OCI-LY3 (cell line): ENCODE data around the gene CAMK2G.

Experiments
- CTCF ChIP-seq: fragments of 200-600, 300-600 bp; sonication (generic); IDR thresholded peaks from 2 replicates; pipeline ENCODE4 v1.5.1; 2014; ENCODE audit warnings: antibody characterized with exemption, low read length, low read depth
- EZH2phosphoT487 ChIP-seq: fragments of 200-600 bp; shearing (Covaris generic); IDR thresholded peaks from 2 replicates; pipeline ENCODE4 v1.6.1; 2018; ENCODE audit warnings: antibody characterized with exemption, mixed run types, low read depth

DNA sequence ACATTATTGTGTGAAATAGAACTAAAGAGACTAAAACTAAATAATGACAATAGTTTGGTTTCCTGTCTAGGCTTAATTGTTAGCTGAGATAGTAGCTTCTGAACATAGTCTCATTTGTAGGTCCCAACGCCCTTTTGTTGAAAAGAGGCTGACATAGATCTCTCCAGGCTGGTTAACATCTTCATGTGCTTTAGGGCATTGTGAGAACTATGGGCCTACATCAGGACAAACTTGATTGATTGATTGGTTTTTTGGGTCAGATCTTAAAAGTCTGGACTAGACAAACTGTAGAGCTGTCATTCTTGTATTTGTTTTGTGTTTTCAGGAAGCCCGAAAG lies 91.6 kb downstream of the CAMK2G start:
- no peak for TF ChIP-seq CTCF
- TF ChIP-seq EZH2phosphoT487: no peak
